ENCODE results near the gene CADPS.

DNA sequence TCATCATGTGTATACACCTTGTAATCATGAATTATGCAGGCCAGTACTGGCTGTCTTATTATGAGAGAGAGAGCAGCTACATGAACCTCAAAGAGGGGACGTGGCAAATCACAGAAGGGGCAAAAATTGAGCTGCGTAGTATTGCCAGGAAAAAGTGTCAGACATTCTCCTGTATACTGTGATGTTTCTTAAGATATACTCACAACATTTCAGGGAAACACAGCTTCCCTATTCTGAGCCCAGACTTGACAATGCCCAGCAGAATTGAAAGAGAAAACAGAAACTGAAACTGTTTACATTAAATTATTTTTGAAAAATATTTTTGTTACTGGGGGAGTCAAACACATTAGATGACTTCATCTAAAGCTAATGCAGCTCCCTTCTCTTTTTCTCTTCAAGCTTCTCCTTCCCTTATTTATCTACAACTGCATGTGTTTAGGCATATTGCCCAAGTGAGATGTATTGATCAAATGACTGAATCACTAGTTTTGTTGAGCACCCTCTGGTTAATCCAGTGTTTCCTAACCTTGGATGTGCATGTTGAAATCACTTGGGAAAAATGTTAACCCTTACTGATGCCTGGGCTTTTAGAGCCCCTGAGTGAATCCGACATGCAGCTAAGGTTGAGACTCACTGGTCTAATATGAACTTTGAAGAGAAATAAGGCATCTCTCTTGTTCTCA is 39.5 kb downstream of the CADPS start:
- no peak for TF ChIP-seq ZNF274 (IDR thresholded peaks at IDR 0.05; ENCODE audit: low read depth, low read length)
- no peak for TF ChIP-seq YY1 (IDR thresholded peaks at IDR 0.05; ENCODE audit: insufficient read depth, insufficient read length)
